HepG2 (cell line): ENCODE results near the gene PUS3. TPM values are rescaled to one million over a fixed set of nuclear protein-coding genes. Genes with fewer than 3 reads are reported as not detected.
"Not testable (repeated sequence)": the region's sequence is repeated elsewhere in the genome, so short reads cannot be mapped to it uniquely, and the experiment has no call there.

ENCODE experiments used
- ATAC-seq: fragments of 200-7000 bp; cut with Tn5 transposase; 3 replicates; pipeline ENCODE4 v1.9.1; 2020; ENCODE audit warnings: mild to moderate bottlenecking, moderate library complexity
- BruUV-seq: library from RNA; stranded (reverse); fragments of 400-500 nt; replicated peaks from 2 replicates; lab custom pipeline; 2021; lab: Mats Ljungman, UMichigan
- CTCF ChIA-PET: fragments of 300-600 bp; formaldehyde crosslinking; extraction: SDS; loops from one replicate; lab custom pipeline; 2021; ENCODE audit warnings: low total read pairs, inconsistent platforms, low intra/inter-chr PET ratio; lab: Yijun Ruan, JAX
- POLR2A ChIA-PET: fragments of 350-600 bp; sonication (Branson Sonifier 250); formaldehyde crosslinking; loops from one replicate; lab custom pipeline; 2020; ENCODE audit warnings: antibody characterized with exemption, inconsistent platforms; lab: Yijun Ruan, JAX
- DNase-seq: peaks from one replicate; pipeline ENCODE4 v3.0.0-alpha.2; 2015; ENCODE audit warnings: low spot score
- FAIRE-seq: peaks from 3 replicates; lab custom pipeline; 2011; peaks lifted over from hg19 to GRCh38; lab: Jason Lieb, UNC
- H2AFZ ChIP-seq: one replicate; pipeline ENCODE4 v1.6.1; 2011; ENCODE audit warnings: low read length, inconsistent platforms
- H3K27ac ChIP-seq: fragments of 300-600 bp; 3 replicates; pipeline ENCODE4 v1.8.0; 2011; ENCODE audit warnings: mixed run types, mild to moderate bottlenecking, mixed read lengths, low read length, inconsistent platforms; ENCODE audit not compliant: insufficient read depth; ENCODE audit errors: extremely low read length
- H3K27me3 ChIP-seq, 2 experiments: fragments of 200-600 bp in 1 of 2; 2 replicates in 1 of 2; 3 replicates in 1 of 2; pipeline versions ENCODE4 v1.6.0 to v1.8.0; 2011; ENCODE audit warnings: low read length in 2 of 2, mild to moderate bottlenecking in 2 of 2, moderate library complexity in 2 of 2, inconsistent platforms in 1 of 2; ENCODE audit not compliant: insufficient read depth in 2 of 2, control insufficient read depth in 1 of 2
- H3K36me3 ChIP-seq, 2 experiments: fragments of 200-600 bp in 1 of 2; replicated peaks in 1 of 2; 2 replicates in 1 of 2; 3 replicates in 1 of 2; pipeline versions ENCODE4 v1.5.1 to v1.8.0; 2011; ENCODE audit warnings: low read length in 2 of 2, inconsistent platforms in 1 of 2; ENCODE audit not compliant: insufficient read depth in 2 of 2, control insufficient read depth in 1 of 2
- H3K4me1 ChIP-seq: 2 replicates; pipeline ENCODE4 v1.5.1; 2012; ENCODE audit warnings: low read length, inconsistent platforms; ENCODE audit not compliant: insufficient read depth
- H3K4me2 ChIP-seq: 2 replicates; pipeline ENCODE4 v1.6.0; 2011; ENCODE audit warnings: low read depth, low read length, inconsistent platforms
- H3K4me3 ChIP-seq, 3 experiments: fragments of 200-600 bp in 1 of 3; sonication (generic), shearing (Covaris generic) in 1 of 3; replicated peaks in 1 of 3; 2 replicates each; pipeline ENCODE4 v1.5.1; 2011 to 2016; ENCODE audit warnings: low read length in 3 of 3, inconsistent platforms in 2 of 3, low read depth in 2 of 3, mild to moderate bottlenecking in 2 of 3, control low read depth in 1 of 3, mixed read lengths in 1 of 3; ENCODE audit not compliant: insufficient read depth in 1 of 3
- H3K79me2 ChIP-seq: one replicate; pipeline ENCODE4 v1.6.1; 2011; ENCODE audit warnings: low read length, inconsistent platforms; ENCODE audit not compliant: insufficient read depth
- H3K9ac ChIP-seq: 2 replicates; pipeline ENCODE4 v1.6.0; 2011; ENCODE audit warnings: mild to moderate bottlenecking, low read depth, low read length, inconsistent platforms; ENCODE audit not compliant: insufficient read depth
- H3K9me3 ChIP-seq: 2 replicates; pipeline ENCODE4 v1.5.1; 2012; ENCODE audit warnings: mild to moderate bottlenecking, low read length
- H4K20me1 ChIP-seq: 2 replicates; pipeline ENCODE4 v1.6.0; 2011; ENCODE audit warnings: inconsistent platforms, mild to moderate bottlenecking, low read length, moderate library complexity; ENCODE audit not compliant: insufficient read depth
- EED ChIP-seq: sonication (generic); formaldehyde crosslinking; IDR thresholded peaks from 2 replicates; pipeline ENCODE4 v1.5.0; 2020; ENCODE audit warnings: mild to moderate bottlenecking, missing genetic modification reagents
- ELK4 ChIP-seq: sonication (generic); formaldehyde crosslinking; IDR thresholded peaks from 2 replicates; pipeline ENCODE4 v1.9.0; 2021; ENCODE audit warnings: missing genetic modification reagents, borderline replicate concordance
- FOSL2 ChIP-seq: sonication (generic); formaldehyde crosslinking; IDR thresholded peaks from 2 replicates; pipeline ENCODE4 v1.4.0; 2020; ENCODE audit warnings: missing genetic modification reagents
- KLF15 ChIP-seq: sonication (generic); formaldehyde crosslinking; IDR thresholded peaks from 2 replicates; pipeline ENCODE4 v1.8.1; 2023; ENCODE audit warnings: borderline replicate concordance, mild to moderate bottlenecking, inconsistent platforms, missing genetic modification reagents, mixed read lengths
- ZBTB4 ChIP-seq: sonication (generic); formaldehyde crosslinking; IDR thresholded peaks from 2 replicates; pipeline ENCODE4 v1.4.0; 2020; ENCODE audit warnings: missing genetic modification reagents, mild to moderate bottlenecking, borderline replicate concordance
- ZNF75D ChIP-seq: sonication (generic); formaldehyde crosslinking; IDR thresholded peaks from 2 replicates; pipeline ENCODE4 v1.8.1; 2023; ENCODE audit warnings: missing genetic modification reagents, mild to moderate bottlenecking, borderline replicate concordance
- WGBS: methylation state at CpG from one replicate; pipeline ENCODE4 v1.1.6; 2017; ENCODE audit warnings: low lambda C conversion rate; 5-methylcytosine and 5-hydroxymethylcytosine counted together
- in situ Hi-C: cut with HindIII; loops from 2 replicates; pipeline ENCODE4 v1.10.0; 2017; ENCODE audit warnings: low pct_unique_long_range_greater_than_20kb; ENCODE audit not compliant: extremely low pct_ligation_motif_present
- intact Hi-C: fragments of 100-400 bp; cut with micrococcal nuclease; formaldehyde crosslinking; loops from one replicate; pipeline ENCODE4 v1.10.0; 2022; ENCODE audit not compliant: unreplicated experiment
- polyA plus RNA-seq, 8 experiments: library from polyadenylated mRNA; depleted of rRNA in 3 of 8; stranded (reverse) in 7 of 8; unstranded in 1 of 8; fragments of >200 nt; fragmentation: Illumina TruSeq in 4 of 8; extraction: Trizol in 4 of 8; gene quantifications; 2 replicates each; pipeline versions ENCODE4 v1.2.1 to v1.2.3, GENCODE V29; 2011 to 2016; ENCODE audit warnings: low read depth in 4 of 8, missing spikeins in 1 of 8, mixed read lengths in 1 of 8; ENCODE audit not compliant: insufficient read depth in 1 of 8
- total RNA-seq, 5 experiments: library from RNA; depleted of rRNA; stranded (reverse); fragments of >200 nt; fragmentation: Illumina TruSeq; extraction: Trizol; gene quantifications; 2 replicates each; pipeline ENCODE4 v1.2.3, GENCODE V29; 2016; ENCODE audit warnings: low read depth in 1 of 5
- TF ChIP-seq, protein P1 (sequence below): sonication (generic); formaldehyde crosslinking; IDR thresholded peaks from 2 replicates; pipeline ENCODE4 v1.8.0; 2022; ENCODE audit warnings: mild to moderate bottlenecking, missing genetic modification reagents, moderate library complexity

PUS3 gene
- total and polyA plus RNA-seq, 2 of the 13 experiments (the other 11 are each of a cell fraction or from before 2014, with no cell fraction given) = 6.0 to 18.2 TPM

GRCh38 chr11:125916683-125917347, 13.8 kb upstream of the PUS3 start (continued):
- TF ChIP-seq ELK4 (CRISPR knock-in tag) (no peak), FOSL2 (0 out of 2 replicates have a peak, but pooled peaks have one; percentile 6), EED (no peak), KLF15 (CRISPR knock-in tag) (no peak), ZNF75D (CRISPR knock-in tag) (no peak), ZBTB4 (no peak)
- TF ChIP-seq, protein P1, sequence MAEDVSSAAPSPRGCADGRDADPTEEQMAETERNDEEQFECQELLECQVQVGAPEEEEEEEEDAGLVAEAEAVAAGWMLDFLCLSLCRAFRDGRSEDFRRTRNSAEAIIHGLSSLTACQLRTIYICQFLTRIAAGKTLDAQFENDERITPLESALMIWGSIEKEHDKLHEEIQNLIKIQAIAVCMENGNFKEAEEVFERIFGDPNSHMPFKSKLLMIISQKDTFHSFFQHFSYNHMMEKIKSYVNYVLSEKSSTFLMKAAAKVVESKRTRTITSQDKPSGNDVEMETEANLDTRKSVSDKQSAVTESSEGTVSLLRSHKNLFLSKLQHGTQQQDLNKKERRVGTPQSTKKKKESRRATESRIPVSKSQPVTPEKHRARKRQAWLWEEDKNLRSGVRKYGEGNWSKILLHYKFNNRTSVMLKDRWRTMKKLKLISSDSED (CRISPR knock-in tag) = no peak

- H2AFZ ChIP-seq, POLR2A ChIA-PET, in situ Hi-C loops, BruUV-seq, H3K4me2 ChIP-seq, intact Hi-C loops, ATAC-seq, DNase-seq, H4K20me1 ChIP-seq, H3K4me3 ChIP-seq, FAIRE-seq, H3K9ac ChIP-seq, H3K9me3 ChIP-seq, H3K36me3 ChIP-seq, H3K79me2 ChIP-seq, CTCF ChIA-PET, H3K27ac ChIP-seq: not testable (repeated sequence)
- 29% methylated on average over 3 of the region's 3 CpGs for WGBS
- peaks cover 0 to 16% of the 10 kb centered on the region in 2 experiments; a peak in 2 of 5 replicates for H3K27me3 ChIP-seq
- peaks cover 18% of the 10 kb centered on the region for H3K4me1 ChIP-seq
Measured at GRCh38 chr11:125914601-125915000, 11.6 kb upstream of the PUS3 start.
